H1 (cell line): Measurements from ENCODE around the gene MAGI2. TPM values are rescaled to one million over a fixed set of nuclear protein-coding genes. Genes with fewer than 3 reads are reported as not detected.

Source experiments
- polyA plus RNA-seq, 7 experiments: library from polyadenylated mRNA; depleted of rRNA in 3 of 7; stranded (reverse) in 5 of 7; unstranded in 2 of 7; fragments of >200 nt in 5 of 7; fragments of 200-250 nt in 2 of 7; gene quantifications; 1 replicate in 5 of 7; 2 replicates in 1 of 7; 4 replicates in 1 of 7; pipeline versions ENCODE4 v1.2.1 to v1.2.3, GENCODE V29; 2011 to 2013; ENCODE audit warnings: missing spikeins in 2 of 7, mixed read lengths in 2 of 7
- total RNA-seq: library from RNA; stranded (reverse); fragmentation: NEBNext Ultra II Directional; extraction: Animal tissue kit (Norgen Biotek cat#: 25700); gene quantifications from 2 replicates; pipeline ENCODE4 v1.2.1, GENCODE V29; 2021
- TF ChIP-seq, protein P1 (sequence below): fragments of 300-600 bp; sonication (generic); IDR thresholded peaks from 2 replicates; pipeline ENCODE4 v1.7.1; 2012; ENCODE audit warnings: low read length, moderate library complexity, mild to moderate bottlenecking, inconsistent platforms; ENCODE audit not compliant: insufficient replicate concordance

Gene MAGI2
- total and polyA plus RNA-seq, 2 of the 8 experiments (the other 6 are each of a cell fraction or from before 2014, with no cell fraction given) = 6.0 to 27.3 TPM

DNA sequence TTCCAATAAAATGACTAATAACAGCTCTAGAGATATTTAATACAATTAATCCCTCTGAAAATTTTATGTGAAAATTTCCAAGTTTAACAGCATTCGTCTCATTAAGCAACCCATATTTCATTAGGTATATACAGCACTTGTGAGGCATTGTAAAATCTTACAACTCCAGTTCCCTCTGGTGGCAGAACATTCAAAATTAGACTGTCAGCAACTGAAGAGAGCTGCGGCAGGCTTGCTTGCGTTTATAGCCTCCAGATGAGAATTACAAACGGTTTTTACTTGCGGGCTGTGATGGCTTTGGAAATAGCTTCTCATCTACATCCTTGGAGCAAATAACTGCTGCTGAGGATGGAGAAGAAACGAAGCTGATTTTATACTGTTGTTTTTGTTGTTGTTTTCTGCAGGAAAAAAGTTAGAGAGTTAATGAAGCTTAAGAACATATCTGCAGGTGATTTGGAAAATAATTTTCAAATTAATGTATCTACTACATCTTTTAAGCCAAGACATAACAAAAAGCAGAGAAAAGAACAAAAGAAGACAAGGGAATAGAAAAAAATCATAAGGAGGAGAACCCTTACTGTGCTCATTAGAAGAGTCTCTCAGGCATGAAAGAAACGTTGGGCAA, 171.3 kb downstream of the MAGI2 start (continued):
- TF ChIP-seq, protein P1, sequence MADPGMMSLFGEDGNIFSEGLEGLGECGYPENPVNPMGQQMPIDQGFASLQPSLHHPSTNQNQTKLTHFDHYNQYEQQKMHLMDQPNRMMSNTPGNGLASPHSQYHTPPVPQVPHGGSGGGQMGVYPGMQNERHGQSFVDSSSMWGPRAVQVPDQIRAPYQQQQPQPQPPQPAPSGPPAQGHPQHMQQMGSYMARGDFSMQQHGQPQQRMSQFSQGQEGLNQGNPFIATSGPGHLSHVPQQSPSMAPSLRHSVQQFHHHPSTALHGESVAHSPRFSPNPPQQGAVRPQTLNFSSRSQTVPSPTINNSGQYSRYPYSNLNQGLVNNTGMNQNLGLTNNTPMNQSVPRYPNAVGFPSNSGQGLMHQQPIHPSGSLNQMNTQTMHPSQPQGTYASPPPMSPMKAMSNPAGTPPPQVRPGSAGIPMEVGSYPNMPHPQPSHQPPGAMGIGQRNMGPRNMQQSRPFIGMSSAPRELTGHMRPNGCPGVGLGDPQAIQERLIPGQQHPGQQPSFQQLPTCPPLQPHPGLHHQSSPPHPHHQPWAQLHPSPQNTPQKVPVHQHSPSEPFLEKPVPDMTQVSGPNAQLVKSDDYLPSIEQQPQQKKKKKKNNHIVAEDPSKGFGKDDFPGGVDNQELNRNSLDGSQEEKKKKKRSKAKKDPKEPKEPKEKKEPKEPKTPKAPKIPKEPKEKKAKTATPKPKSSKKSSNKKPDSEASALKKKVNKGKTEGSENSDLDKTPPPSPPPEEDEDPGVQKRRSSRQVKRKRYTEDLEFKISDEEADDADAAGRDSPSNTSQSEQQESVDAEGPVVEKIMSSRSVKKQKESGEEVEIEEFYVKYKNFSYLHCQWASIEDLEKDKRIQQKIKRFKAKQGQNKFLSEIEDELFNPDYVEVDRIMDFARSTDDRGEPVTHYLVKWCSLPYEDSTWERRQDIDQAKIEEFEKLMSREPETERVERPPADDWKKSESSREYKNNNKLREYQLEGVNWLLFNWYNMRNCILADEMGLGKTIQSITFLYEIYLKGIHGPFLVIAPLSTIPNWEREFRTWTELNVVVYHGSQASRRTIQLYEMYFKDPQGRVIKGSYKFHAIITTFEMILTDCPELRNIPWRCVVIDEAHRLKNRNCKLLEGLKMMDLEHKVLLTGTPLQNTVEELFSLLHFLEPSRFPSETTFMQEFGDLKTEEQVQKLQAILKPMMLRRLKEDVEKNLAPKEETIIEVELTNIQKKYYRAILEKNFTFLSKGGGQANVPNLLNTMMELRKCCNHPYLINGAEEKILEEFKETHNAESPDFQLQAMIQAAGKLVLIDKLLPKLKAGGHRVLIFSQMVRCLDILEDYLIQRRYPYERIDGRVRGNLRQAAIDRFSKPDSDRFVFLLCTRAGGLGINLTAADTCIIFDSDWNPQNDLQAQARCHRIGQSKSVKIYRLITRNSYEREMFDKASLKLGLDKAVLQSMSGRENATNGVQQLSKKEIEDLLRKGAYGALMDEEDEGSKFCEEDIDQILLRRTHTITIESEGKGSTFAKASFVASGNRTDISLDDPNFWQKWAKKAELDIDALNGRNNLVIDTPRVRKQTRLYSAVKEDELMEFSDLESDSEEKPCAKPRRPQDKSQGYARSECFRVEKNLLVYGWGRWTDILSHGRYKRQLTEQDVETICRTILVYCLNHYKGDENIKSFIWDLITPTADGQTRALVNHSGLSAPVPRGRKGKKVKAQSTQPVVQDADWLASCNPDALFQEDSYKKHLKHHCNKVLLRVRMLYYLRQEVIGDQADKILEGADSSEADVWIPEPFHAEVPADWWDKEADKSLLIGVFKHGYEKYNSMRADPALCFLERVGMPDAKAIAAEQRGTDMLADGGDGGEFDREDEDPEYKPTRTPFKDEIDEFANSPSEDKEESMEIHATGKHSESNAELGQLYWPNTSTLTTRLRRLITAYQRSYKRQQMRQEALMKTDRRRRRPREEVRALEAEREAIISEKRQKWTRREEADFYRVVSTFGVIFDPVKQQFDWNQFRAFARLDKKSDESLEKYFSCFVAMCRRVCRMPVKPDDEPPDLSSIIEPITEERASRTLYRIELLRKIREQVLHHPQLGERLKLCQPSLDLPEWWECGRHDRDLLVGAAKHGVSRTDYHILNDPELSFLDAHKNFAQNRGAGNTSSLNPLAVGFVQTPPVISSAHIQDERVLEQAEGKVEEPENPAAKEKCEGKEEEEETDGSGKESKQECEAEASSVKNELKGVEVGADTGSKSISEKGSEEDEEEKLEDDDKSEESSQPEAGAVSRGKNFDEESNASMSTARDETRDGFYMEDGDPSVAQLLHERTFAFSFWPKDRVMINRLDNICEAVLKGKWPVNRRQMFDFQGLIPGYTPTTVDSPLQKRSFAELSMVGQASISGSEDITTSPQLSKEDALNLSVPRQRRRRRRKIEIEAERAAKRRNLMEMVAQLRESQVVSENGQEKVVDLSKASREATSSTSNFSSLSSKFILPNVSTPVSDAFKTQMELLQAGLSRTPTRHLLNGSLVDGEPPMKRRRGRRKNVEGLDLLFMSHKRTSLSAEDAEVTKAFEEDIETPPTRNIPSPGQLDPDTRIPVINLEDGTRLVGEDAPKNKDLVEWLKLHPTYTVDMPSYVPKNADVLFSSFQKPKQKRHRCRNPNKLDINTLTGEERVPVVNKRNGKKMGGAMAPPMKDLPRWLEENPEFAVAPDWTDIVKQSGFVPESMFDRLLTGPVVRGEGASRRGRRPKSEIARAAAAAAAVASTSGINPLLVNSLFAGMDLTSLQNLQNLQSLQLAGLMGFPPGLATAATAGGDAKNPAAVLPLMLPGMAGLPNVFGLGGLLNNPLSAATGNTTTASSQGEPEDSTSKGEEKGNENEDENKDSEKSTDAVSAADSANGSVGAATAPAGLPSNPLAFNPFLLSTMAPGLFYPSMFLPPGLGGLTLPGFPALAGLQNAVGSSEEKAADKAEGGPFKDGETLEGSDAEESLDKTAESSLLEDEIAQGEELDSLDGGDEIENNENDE = no peak
